ENCODE data around the gene SLC4A8. TPM values are rescaled to one million over a fixed set of nuclear protein-coding genes. Genes with fewer than 3 reads are reported as not detected.

Gene SLC4A8
- total RNA-seq, 4 donors from 2014 or later = 0.05 TPM; not detected in 3

DNA sequence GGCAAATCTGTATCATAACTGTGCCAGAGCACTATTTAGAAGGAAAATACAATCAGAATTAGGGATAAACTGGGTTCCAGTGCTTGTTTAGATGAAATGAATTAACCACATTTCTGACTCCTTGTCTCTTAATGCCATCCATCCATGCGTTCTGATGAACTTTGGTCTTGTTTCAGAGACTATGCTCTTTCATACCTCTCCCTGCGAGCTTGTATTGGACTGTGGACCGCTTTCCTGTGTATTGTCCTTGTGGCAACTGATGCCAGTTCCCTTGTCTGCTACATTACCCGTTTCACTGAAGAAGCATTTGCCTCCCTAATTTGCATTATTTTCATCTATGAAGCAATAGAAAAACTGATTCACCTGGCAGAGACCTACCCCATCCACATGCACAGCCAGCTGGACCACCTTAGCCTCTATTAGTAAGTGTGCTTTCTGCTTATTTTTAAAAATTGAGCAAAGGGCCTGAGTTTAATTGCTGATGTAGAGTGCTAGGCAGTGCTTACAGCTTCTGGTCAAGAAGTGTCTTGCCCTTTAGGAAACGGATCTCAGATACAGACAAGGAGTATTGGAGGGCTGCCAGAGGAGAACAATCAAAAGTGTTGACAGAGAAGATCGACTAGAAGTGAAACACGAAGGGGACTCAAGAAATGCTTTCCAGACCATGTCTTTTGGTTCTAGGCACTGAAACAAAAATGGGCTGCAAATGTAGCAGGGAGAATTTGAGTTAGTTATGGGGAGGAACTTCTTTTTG is 46.7 kb downstream of the SLC4A8 start:
- ATAC-seq (no peak), DNase-seq (no peak)
- H3K27me3 ChIP-seq = no peaks in the 10 kb centered on the region
- TF ChIP-seq POLR2A (IDR thresholded peaks at IDR 0.05) (no peak), CTCF (IDR thresholded peaks at IDR 0.05 in 4 of 5, conservative IDR thresholded peaks at IDR 0.05 in 1 of 5) (no peak)
- H3K9me3 ChIP-seq = no peaks in the 10 kb centered on the region
- no peaks in the 10 kb centered on the region for H3K4me1 ChIP-seq
- in situ Hi-C loops (cut with MboI; ENCODE audit: low sequenced_read_pairs in 4 of 4) = no loop called here
- H3K27ac ChIP-seq = no peak overlapping the region
- no peak overlapping the region for H3K4me3 ChIP-seq
- H3K36me3 ChIP-seq = no peaks in the 10 kb centered on the region
- intact Hi-C loops (cut with DNase I; ENCODE audit: low total_unique reads) = no loop called here

DNA sequence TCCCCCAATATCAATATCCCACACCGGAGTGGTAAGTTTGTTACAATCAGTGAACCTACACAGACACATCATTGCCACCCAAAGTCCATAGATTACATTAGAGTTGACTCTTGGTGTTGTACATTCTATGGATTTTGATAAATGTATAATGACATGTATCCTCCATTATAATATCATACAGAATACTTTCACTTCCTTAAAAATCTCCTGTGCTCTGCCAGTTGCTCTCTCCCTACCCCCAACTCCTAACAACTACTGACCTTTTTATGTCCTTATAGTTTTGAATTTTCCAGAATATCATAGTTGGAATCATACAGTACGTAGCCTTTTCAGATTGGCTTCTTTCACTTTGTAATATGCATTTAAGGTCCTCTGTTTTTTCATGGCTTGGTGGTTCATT is 48.4 kb downstream of the SLC4A8 start:
- intact Hi-C loops (cut with DNase I; ENCODE audit: low total_unique reads) = no loop called here
- Histone ChIP-seq H3K27ac (no peak overlapping the region), H3K4me3 (no peak overlapping the region), H3K4me1 (no peaks in the 10 kb centered on the region), H3K9me3 (no peaks in the 10 kb centered on the region), H3K27me3 (no peaks in the 10 kb centered on the region), H3K36me3 (no peaks in the 10 kb centered on the region)
- in situ Hi-C loops (cut with MboI; ENCODE audit: low sequenced_read_pairs in 4 of 4) = no loop called here
- ATAC-seq = no peak
- DNase-seq = no peak
- TF ChIP-seq POLR2A (IDR thresholded peaks at IDR 0.05) (no peak), CTCF (IDR thresholded peaks at IDR 0.05 in 4 of 5, conservative IDR thresholded peaks at IDR 0.05 in 1 of 5) (no peak)

GRCh38 chr12:51473947-51474346 is 49.3 kb downstream of the SLC4A8 start:
- Histone ChIP-seq H3K27me3 (no peaks in the 10 kb centered on the region), H3K9me3 (no peaks in the 10 kb centered on the region), H3K36me3 (no peaks in the 10 kb centered on the region), H3K4me3 (no peak overlapping the region), H3K27ac (no peak overlapping the region), H3K4me1 (no peaks in the 10 kb centered on the region)
- intact Hi-C loops (cut with DNase I; ENCODE audit: low total_unique reads) = no loop called here
- in situ Hi-C loops (cut with MboI; ENCODE audit: low sequenced_read_pairs in 4 of 4) = no loop called here
- TF ChIP-seq CTCF (IDR thresholded peaks at IDR 0.05 in 4 of 5, conservative IDR thresholded peaks at IDR 0.05 in 1 of 5) (no peak), POLR2A (IDR thresholded peaks at IDR 0.05) (no peak)
- DNase-seq = no peak
- no peak for ATAC-seq

- no peaks in the 10 kb centered on the region for H3K9me3 ChIP-seq
- no peak overlapping the region for H3K4me3 ChIP-seq
- H3K36me3 ChIP-seq = no peaks in the 10 kb centered on the region
- DNase-seq (no peak), ATAC-seq (no peak)
- H3K27ac ChIP-seq = no peak overlapping the region
- intact Hi-C loops (cut with DNase I; ENCODE audit: low total_unique reads) (no loop called here), in situ Hi-C loops (cut with MboI; ENCODE audit: low sequenced_read_pairs in 4 of 4) (no loop called here)
- TF ChIP-seq CTCF (IDR thresholded peaks at IDR 0.05 in 4 of 5, conservative IDR thresholded peaks at IDR 0.05 in 1 of 5) (no peak), POLR2A (IDR thresholded peaks at IDR 0.05) (no peak)
- no peaks in the 10 kb centered on the region for H3K4me1 ChIP-seq
- no peaks in the 10 kb centered on the region for H3K27me3 ChIP-seq
Measured at GRCh38 chr12:51475543-51475942, 50.9 kb downstream of the SLC4A8 start.

DNA sequence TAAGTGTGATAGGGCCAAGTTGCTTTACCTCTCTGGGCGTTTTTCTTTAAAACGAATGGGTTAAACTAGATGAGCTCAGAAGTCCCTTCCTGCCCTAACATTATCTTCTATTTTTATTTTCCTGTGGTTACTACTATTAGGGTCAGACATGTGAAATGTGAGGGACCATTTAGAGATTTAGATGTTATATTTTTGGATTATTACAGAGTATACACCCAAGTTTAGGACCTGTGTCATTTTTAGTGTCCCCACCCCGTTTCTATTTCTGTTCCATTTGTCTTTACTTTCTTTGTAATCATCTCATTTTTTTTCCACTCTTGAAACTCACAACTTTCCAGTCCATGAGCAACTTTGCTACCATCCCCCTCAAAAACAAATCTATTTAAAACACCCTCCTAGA is 56.3 kb downstream of the SLC4A8 start:
- Histone ChIP-seq H3K4me3 (no peak overlapping the region), H3K4me1 (no peaks in the 10 kb centered on the region), H3K27ac (no peak overlapping the region), H3K27me3 (no peaks in the 10 kb centered on the region), H3K36me3 (no peaks in the 10 kb centered on the region), H3K9me3 (no peaks in the 10 kb centered on the region)
- intact Hi-C loops (cut with DNase I; ENCODE audit: low total_unique reads) (no loop called here), in situ Hi-C loops (cut with MboI; ENCODE audit: low sequenced_read_pairs in 4 of 4) (no loop called here)
- ATAC-seq (no peak), DNase-seq (no peak)
- TF ChIP-seq POLR2A (IDR thresholded peaks at IDR 0.05) (no peak), CTCF (IDR thresholded peaks at IDR 0.05 in 4 of 5, conservative IDR thresholded peaks at IDR 0.05 in 1 of 5) (no peak)
